ENCODE results near the gene DTNB.

DTNB gene

GRCh38 chr2:25389161-25389560 is 284.2 kb downstream of the DTNB start:
- Histone ChIP-seq H2AFZ (ENCODE audit: low read depth, low read length) (no peak overlapping the region), H3K36me3 (replicated peaks; ENCODE audit: low read depth, low read length) (no peaks in the 10 kb centered on the region), H3K79me2 (ENCODE audit: low read length) (no peaks in the 10 kb centered on the region), H3K27me3 (ENCODE audit: low read depth, low read length) (no peaks in the 10 kb centered on the region), H3K4me1 (ENCODE audit: low read length) (no peaks in the 10 kb centered on the region), H3K4me3 (ENCODE audit: low read length) (no peak overlapping the region), H3K4me2 (ENCODE audit: low read length) (no peak overlapping the region), H3K9me3 (ENCODE audit: insufficient read depth, low read length) (no peaks in the 10 kb centered on the region), H4K20me1 (ENCODE audit: insufficient read depth, low read length) (no peaks in the 10 kb centered on the region), H3K27ac (ENCODE audit: low read length) (no peak overlapping the region), H3K9ac (ENCODE audit: low read length) (no peak overlapping the region)
- no peak for TF ChIP-seq EZH2phosphoT487 (IDR thresholded peaks at IDR 0.05; ENCODE audit: low read depth)
- TF ChIP-seq, protein P1, sequence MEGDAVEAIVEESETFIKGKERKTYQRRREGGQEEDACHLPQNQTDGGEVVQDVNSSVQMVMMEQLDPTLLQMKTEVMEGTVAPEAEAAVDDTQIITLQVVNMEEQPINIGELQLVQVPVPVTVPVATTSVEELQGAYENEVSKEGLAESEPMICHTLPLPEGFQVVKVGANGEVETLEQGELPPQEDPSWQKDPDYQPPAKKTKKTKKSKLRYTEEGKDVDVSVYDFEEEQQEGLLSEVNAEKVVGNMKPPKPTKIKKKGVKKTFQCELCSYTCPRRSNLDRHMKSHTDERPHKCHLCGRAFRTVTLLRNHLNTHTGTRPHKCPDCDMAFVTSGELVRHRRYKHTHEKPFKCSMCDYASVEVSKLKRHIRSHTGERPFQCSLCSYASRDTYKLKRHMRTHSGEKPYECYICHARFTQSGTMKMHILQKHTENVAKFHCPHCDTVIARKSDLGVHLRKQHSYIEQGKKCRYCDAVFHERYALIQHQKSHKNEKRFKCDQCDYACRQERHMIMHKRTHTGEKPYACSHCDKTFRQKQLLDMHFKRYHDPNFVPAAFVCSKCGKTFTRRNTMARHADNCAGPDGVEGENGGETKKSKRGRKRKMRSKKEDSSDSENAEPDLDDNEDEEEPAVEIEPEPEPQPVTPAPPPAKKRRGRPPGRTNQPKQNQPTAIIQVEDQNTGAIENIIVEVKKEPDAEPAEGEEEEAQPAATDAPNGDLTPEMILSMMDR (IDR thresholded peaks at IDR 0.05; ENCODE audit: low read depth, low read length) = no peak

- Histone ChIP-seq H3K36me3 (replicated peaks; ENCODE audit: low read depth, low read length) (no peaks in the 10 kb centered on the region), H3K4me1 (ENCODE audit: low read length) (no peaks in the 10 kb centered on the region), H3K4me2 (ENCODE audit: low read length) (no peak overlapping the region), H3K9me3 (ENCODE audit: insufficient read depth, low read length) (no peaks in the 10 kb centered on the region), H2AFZ (ENCODE audit: low read depth, low read length) (no peak overlapping the region), H4K20me1 (ENCODE audit: insufficient read depth, low read length) (no peaks in the 10 kb centered on the region), H3K4me3 (ENCODE audit: low read length) (no peak overlapping the region), H3K27ac (ENCODE audit: low read length) (no peak overlapping the region), H3K9ac (ENCODE audit: low read length) (no peak overlapping the region), H3K27me3 (ENCODE audit: low read depth, low read length) (no peaks in the 10 kb centered on the region), H3K79me2 (ENCODE audit: low read length) (no peaks in the 10 kb centered on the region)
- TF ChIP-seq, protein P1 (IDR thresholded peaks at IDR 0.05; ENCODE audit: low read depth, low read length) = no peak
- no peak for TF ChIP-seq EZH2phosphoT487 (IDR thresholded peaks at IDR 0.05; ENCODE audit: low read depth)
Observed at GRCh38 chr2:25388491-25388890, 284.9 kb downstream of the DTNB start.

- Histone ChIP-seq H3K27ac (ENCODE audit: low read length) (no peak overlapping the region), H3K4me1 (ENCODE audit: low read length) (no peaks in the 10 kb centered on the region), H3K27me3 (ENCODE audit: low read depth, low read length) (no peaks in the 10 kb centered on the region), H3K4me3 (ENCODE audit: low read length) (no peak overlapping the region), H2AFZ (ENCODE audit: low read depth, low read length) (no peak overlapping the region), H3K9ac (ENCODE audit: low read length) (no peak overlapping the region), H4K20me1 (ENCODE audit: insufficient read depth, low read length) (no peaks in the 10 kb centered on the region), H3K79me2 (ENCODE audit: low read length) (no peaks in the 10 kb centered on the region), H3K4me2 (ENCODE audit: low read length) (no peak overlapping the region), H3K36me3 (replicated peaks; ENCODE audit: low read depth, low read length) (no peaks in the 10 kb centered on the region), H3K9me3 (ENCODE audit: insufficient read depth, low read length) (no peaks in the 10 kb centered on the region)
- no peak for TF ChIP-seq EZH2phosphoT487 (IDR thresholded peaks at IDR 0.05; ENCODE audit: low read depth)
Observed at GRCh38 chr2:25387876-25388449, 285.4 kb downstream of the DTNB start.

- TF ChIP-seq, protein P1 (IDR thresholded peaks at IDR 0.05; ENCODE audit: low read depth, low read length) = no peak
- TF ChIP-seq EZH2phosphoT487 (IDR thresholded peaks at IDR 0.05; ENCODE audit: low read depth) = no peak
- no peaks in the 10 kb centered on the region for H3K79me2 ChIP-seq (ENCODE audit: low read length)
Observed at GRCh38 chr2:25386971-25387875, 286.2 kb downstream of the DTNB start.

More at GRCh38 chr2:25386971-25387875, 286.2 kb downstream of the DTNB start:
- Histone ChIP-seq H3K4me1 (ENCODE audit: low read length) (no peaks in the 10 kb centered on the region), H3K27ac (ENCODE audit: low read length) (no peak overlapping the region), H3K4me3 (ENCODE audit: low read length) (no peak overlapping the region), H3K27me3 (ENCODE audit: low read depth, low read length) (no peaks in the 10 kb centered on the region), H3K9ac (ENCODE audit: low read length) (no peak overlapping the region), H3K4me2 (ENCODE audit: low read length) (no peak overlapping the region), H2AFZ (ENCODE audit: low read depth, low read length) (no peak overlapping the region), H3K36me3 (replicated peaks; ENCODE audit: low read depth, low read length) (no peaks in the 10 kb centered on the region), H3K9me3 (ENCODE audit: insufficient read depth, low read length) (no peaks in the 10 kb centered on the region), H4K20me1 (ENCODE audit: insufficient read depth, low read length) (no peaks in the 10 kb centered on the region)
